ENCODE measurements around the gene SMIM33.
"Not testable (repeated sequence)": the region's sequence is repeated elsewhere in the genome, so short reads cannot be mapped to it uniquely, and the experiment has no call there.

Gene SMIM33

DNA sequence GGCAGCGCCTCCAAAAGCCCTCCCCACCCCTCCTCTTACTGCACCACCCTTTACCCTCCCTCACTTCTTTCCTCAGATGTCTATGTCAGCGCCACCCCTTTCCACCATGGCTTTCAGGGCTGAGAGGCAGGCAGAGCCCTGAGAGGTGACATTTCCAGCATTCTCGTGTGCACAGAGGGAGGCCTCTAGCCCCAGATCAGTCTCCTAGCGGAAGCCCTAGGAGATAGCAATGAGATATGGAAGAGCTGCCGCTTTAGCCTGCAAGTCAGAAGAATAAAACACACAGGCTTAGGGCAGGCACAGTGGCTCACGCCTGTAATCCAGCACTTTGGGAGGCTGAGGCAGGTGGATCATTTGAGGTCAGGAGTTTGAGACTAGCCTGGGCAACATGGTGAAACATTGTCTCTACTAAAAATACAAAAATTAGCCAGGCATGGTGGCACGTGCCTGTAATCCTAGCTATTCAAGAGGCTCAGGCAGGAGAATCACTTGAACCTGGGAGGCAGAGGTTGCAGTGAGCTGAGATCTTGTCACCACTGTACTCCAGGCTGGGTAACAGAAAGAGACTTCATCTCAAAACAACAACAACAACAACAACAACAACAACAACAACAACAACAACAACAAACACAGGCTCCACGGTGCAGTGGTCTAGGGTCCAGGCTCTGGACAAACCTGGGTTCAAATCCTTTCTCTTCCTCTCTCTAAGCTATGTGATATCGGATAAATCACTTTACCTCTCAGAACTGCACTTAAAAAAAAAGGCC lies 8.0 kb downstream of the SMIM33 start:
- not testable (repeated sequence) for H3K4me1 ChIP-seq (ENCODE audit: control insufficient read depth, insufficient read depth, low read length); H3K9ac ChIP-seq (ENCODE audit: low read length); H3K36me3 ChIP-seq (ENCODE audit: control insufficient read depth, insufficient read depth, low read length)

DNA sequence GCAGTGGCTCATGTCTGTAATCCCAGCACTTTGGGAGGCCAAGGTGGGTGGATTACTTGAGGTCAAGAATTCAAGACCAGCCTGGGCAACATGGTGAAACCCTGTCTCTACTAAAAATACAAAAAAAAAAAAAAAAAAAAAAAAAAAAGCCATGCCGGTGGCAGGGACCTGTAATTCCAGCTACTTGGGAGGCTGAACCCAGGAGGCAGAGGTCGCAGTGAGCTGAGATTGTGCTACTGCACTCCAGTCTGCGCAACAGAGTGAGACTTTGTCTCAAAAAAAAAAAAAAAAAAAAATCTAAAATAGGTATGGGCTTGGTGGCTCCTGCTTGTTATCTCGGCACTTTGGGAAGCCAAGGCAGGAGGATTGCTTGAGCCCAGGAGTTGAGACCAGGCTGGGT lies 8.9 kb downstream of the SMIM33 start:
- H3K27ac ChIP-seq (ENCODE audit: low read depth, low read length); H3K4me3 ChIP-seq (ENCODE audit: low read length); H3K4me1 ChIP-seq (ENCODE audit: control insufficient read depth, insufficient read depth, low read length); H3K27me3 ChIP-seq (ENCODE audit: control insufficient read depth, insufficient read depth, low read length); H3K9ac ChIP-seq (ENCODE audit: low read length); H3K36me3 ChIP-seq (ENCODE audit: control insufficient read depth, insufficient read depth, low read length): not testable (repeated sequence)

More for the DNA sequence above, 8.0 kb downstream of the SMIM33 start:
- H3K4me3 ChIP-seq (ENCODE audit: low read length); H3K27me3 ChIP-seq (ENCODE audit: control insufficient read depth, insufficient read depth, low read length); H3K27ac ChIP-seq (ENCODE audit: low read depth, low read length): not testable (repeated sequence)

DNA sequence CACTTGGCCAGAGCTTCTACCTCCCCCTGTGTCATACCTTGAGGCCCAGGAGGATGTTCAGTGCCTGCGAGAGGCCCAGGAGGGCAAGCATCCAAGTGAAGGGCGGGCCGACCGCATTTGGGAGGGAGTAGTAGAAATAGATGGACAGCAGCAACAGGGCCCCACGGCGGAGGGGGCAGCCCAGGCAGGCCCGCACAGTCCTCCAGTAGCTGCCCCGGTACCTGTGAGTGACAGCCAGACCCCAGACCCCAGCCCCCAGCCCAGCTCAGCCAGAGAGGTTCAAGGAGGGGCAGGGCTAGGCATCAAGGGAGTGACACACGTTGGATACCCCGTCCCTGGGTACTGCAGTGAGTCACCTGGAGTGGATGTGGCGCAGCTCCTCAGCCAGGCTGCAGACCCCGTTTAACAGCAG lies 10.3 kb downstream of the SMIM33 start:
- H3K27ac ChIP-seq (ENCODE audit: low read depth, low read length) = peak overlapping the region; percentile 76
- peak overlapping the region; percentile 59 for H3K4me3 ChIP-seq (ENCODE audit: low read length)
- peaks cover 5% of the 10 kb centered on the region for H3K4me1 ChIP-seq (ENCODE audit: control insufficient read depth, insufficient read depth, low read length)
- no peaks in the 10 kb centered on the region for H3K36me3 ChIP-seq (ENCODE audit: control insufficient read depth, insufficient read depth, low read length)
- H3K9ac ChIP-seq (ENCODE audit: low read length) = peak overlapping the region; percentile 22
- H3K27me3 ChIP-seq (ENCODE audit: control insufficient read depth, insufficient read depth, low read length) = no peaks in the 10 kb centered on the region

DNA sequence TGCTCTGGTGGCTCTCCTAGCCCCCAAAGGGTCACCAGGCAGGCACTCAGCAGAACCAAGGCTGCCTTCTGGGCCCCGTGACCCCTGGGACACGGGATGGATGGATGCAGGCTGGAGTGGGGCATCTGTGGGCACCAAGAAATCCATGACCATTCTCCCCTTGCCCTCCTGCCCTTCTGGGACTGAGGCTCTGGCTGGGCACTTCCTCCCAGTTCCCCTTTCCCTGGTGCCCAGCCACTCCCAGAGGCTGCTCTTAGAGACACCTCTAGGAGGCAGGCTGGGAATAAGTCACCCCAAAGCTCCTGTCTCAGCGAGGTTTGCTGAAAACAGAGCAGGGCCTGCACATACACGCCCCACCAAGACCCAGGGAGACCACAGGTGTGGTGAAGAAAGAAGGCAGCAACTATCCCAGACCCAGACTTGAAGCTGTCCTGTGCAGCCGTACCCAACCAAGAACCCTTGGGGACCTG lies 10.8 kb downstream of the SMIM33 start:
- H3K9ac ChIP-seq (ENCODE audit: low read length) = peak overlapping the region; percentile 49
- no peaks in the 10 kb centered on the region for H3K27me3 ChIP-seq (ENCODE audit: control insufficient read depth, insufficient read depth, low read length)
- no peaks in the 10 kb centered on the region for H3K36me3 ChIP-seq (ENCODE audit: control insufficient read depth, insufficient read depth, low read length)
- peaks cover 5% of the 10 kb centered on the region for H3K4me1 ChIP-seq (ENCODE audit: control insufficient read depth, insufficient read depth, low read length)
- H3K27ac ChIP-seq (ENCODE audit: low read depth, low read length) = peak overlapping the region; percentile 76
- H3K4me3 ChIP-seq (ENCODE audit: low read length) = peak overlapping the region; percentile 59

DNA sequence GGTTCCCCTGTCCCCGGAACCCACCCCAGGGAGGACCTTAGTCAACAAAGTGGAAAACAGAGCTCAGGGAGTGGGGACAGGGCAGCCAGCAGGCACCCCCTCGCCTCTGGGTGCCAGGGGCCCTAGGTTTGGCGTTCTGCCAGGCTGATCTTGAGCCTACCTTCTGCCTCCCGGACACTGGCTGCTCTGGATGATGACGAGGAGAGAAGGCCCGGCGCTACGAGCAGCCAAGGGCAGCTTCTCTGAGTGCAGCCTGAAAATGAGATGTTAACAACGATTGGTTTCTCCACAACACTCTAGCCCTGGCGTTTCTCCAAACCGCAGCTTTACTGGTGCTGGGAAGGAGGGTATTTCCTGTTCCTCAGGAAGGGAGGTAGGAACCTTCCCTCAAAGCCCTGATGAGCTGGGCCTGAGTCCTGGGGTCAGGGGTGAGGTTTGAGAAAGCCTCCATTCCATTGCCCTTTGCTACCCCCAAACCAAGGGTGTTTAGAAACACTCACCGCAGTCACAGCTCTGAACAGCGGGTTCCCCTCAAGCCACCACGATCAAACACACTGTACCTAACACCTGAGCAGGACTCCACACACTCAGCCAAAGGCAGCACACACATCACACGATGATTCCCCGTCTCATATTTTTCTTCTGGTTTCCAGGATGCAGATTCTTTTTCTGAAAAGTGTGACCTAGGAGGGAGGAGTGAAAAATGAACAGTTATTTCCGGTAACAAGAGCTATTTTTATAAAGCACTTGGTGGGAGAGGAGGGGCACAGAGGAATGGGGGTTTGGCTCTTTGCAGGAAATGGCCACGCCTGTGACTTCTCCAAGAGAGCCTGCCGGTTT lies 11.5 kb downstream of the SMIM33 start, which contains the start of gene STING1:
TSS of gene STING1 (minus strand) at position 709 of the 840 bp plus-strand sequence. CDS start 1,054 bp downstream, outside the sequence.
- Histone ChIP-seq H3K4me1 (ENCODE audit: control insufficient read depth, insufficient read depth, low read length) (peaks cover 5% of the 10 kb centered on the region), H3K27ac (ENCODE audit: low read depth, low read length) (peak within 1 kb of the TSS; percentile 76), H3K27me3 (ENCODE audit: control insufficient read depth, insufficient read depth, low read length) (no peaks in the 10 kb centered on the region), H3K9ac (ENCODE audit: low read length) (peak within 1 kb of the TSS; percentile 49), H3K36me3 (ENCODE audit: control insufficient read depth, insufficient read depth, low read length) (no peaks in the 10 kb centered on the region), H3K4me3 (ENCODE audit: low read length) (peak within 1 kb of the TSS; percentile 59)

DNA sequence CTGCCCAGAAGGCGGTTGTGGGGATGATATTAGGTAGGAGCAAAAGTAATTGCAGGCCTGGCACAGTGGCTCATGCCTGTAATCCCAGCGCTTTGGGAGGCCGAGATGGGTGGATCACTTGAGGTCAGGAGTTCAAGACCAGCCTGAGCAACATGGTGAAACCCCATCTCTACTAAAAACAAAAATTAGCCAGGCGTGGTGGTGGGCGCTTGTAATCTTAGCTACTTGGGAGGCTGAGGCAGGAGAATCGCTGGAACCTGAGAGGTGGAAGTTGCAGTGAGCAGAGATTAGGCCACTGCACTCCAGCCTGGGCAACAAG lies 12.0 kb downstream of the SMIM33 start:
- H3K4me1 ChIP-seq (ENCODE audit: control insufficient read depth, insufficient read depth, low read length); H3K36me3 ChIP-seq (ENCODE audit: control insufficient read depth, insufficient read depth, low read length); H3K27me3 ChIP-seq (ENCODE audit: control insufficient read depth, insufficient read depth, low read length); H3K9ac ChIP-seq (ENCODE audit: low read length): not testable (repeated sequence)
- peak overlapping the region; percentile 10 for H3K4me3 ChIP-seq (ENCODE audit: low read length)
- peak overlapping the region; percentile 76 for H3K27ac ChIP-seq (ENCODE audit: low read depth, low read length)

DNA sequence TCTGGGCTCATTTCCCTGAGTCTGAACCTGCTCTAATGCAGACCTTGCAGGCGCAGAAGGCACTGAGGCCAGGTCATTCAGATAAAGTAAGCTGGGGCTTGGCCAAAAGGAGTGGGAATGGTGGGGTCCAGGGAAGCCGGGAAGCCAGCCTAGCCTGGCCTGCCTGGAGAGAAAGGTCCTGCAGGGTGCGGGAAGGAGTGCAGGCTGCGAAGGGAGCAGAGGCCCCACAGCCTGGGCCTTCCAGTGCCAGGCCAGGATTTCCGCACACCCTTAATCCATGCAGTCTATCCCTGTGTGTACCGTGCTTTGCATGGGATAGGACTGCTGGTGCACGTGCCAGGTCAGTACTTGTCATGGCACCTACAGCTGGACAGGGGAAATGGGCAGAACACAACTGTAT lies 15.4 kb downstream of the SMIM33 start:
- H3K9ac ChIP-seq (ENCODE audit: low read length) = no peak overlapping the region
- H3K27me3 ChIP-seq (ENCODE audit: control insufficient read depth, insufficient read depth, low read length) = no peaks in the 10 kb centered on the region
- peaks cover 5% of the 10 kb centered on the region for H3K4me1 ChIP-seq (ENCODE audit: control insufficient read depth, insufficient read depth, low read length)
- H3K36me3 ChIP-seq (ENCODE audit: control insufficient read depth, insufficient read depth, low read length) = no peaks in the 10 kb centered on the region
- no peak overlapping the region for H3K4me3 ChIP-seq (ENCODE audit: low read length)
- no peak overlapping the region for H3K27ac ChIP-seq (ENCODE audit: low read depth, low read length)

DNA sequence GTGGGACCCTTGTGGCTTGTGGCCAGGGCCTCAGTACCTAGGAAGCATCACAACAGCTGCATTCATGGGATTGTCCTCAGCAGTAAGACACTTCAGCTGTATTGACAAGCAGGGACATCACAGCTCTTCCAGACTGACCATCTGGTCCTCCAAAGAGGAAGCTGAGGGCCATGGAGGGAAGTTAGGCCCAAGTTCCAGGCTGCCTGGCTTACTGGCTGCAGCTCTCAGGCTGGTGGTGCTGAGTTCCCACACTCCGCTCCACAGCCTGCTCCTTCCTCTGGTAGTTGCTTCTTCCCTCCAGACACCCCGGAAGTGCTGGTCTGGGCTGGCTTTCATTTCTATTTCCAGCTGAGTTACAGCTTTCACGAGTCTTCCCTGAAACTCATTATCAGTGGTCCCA lies 17.5 kb downstream of the SMIM33 start:
- Histone ChIP-seq H3K9ac (ENCODE audit: low read length) (no peak overlapping the region), H3K27me3 (ENCODE audit: control insufficient read depth, insufficient read depth, low read length) (no peaks in the 10 kb centered on the region), H3K27ac (ENCODE audit: low read depth, low read length) (no peak overlapping the region), H3K4me3 (ENCODE audit: low read length) (no peak overlapping the region), H3K36me3 (ENCODE audit: control insufficient read depth, insufficient read depth, low read length) (no peaks in the 10 kb centered on the region), H3K4me1 (ENCODE audit: control insufficient read depth, insufficient read depth, low read length) (no peaks in the 10 kb centered on the region)

DNA sequence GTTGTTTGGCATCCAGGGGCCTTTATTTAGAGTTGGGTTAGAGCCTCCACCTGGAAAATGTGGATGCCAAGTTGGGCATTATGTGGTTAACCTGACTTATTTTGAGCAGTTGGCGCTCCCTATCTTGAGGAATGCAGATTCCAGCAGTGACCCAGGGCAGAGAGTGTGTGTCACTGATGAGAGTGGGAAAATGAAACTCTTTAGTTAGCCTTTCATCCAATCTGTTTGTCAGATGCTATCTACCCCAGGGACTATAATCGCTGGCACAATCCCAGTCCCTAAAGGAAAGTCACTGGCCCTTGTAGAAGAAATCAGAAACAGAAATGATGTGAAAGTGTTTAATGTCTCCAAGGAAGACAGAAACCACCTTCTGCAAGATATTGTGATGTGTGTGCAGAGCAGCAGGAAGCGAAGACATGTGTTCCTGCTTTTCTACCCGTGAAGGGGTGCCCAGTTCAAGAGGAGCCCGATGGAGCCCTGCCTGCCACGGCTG lies 21.9 kb downstream of the SMIM33 start:
- H3K9ac ChIP-seq (ENCODE audit: low read length) = no peak overlapping the region
- no peaks in the 10 kb centered on the region for H3K4me1 ChIP-seq (ENCODE audit: control insufficient read depth, insufficient read depth, low read length)
- no peaks in the 10 kb centered on the region for H3K27me3 ChIP-seq (ENCODE audit: control insufficient read depth, insufficient read depth, low read length)
- no peak overlapping the region for H3K27ac ChIP-seq (ENCODE audit: low read depth, low read length)
- H3K4me3 ChIP-seq (ENCODE audit: low read length) = no peak overlapping the region
- H3K36me3 ChIP-seq (ENCODE audit: control insufficient read depth, insufficient read depth, low read length) = no peaks in the 10 kb centered on the region

DNA sequence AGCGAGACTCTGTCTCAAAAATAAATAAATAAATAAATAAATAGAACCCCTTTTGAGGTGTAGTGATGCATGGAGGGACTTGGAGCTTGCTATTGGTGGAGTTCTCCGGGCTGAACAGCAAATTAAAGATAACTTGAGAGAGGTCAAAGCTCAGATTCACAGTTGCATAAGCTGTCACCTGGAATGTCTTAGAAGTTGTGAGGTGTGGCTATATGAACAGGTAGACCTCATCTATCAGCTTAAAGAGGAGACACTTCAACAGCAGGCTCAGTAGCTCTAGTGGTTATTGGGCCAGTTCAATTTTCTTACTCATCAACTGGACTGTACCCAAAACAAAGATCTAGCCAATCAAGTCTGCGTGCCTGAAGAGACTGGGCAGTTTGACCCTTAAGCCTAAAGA lies 23.5 kb downstream of the SMIM33 start:
- H3K4me3 ChIP-seq (ENCODE audit: low read length) = no peak overlapping the region
- H3K4me1 ChIP-seq (ENCODE audit: control insufficient read depth, insufficient read depth, low read length) = no peaks in the 10 kb centered on the region
- H3K27ac ChIP-seq (ENCODE audit: low read depth, low read length) = no peak overlapping the region
- H3K36me3 ChIP-seq (ENCODE audit: control insufficient read depth, insufficient read depth, low read length) = no peaks in the 10 kb centered on the region
- no peak overlapping the region for H3K9ac ChIP-seq (ENCODE audit: low read length)
- no peaks in the 10 kb centered on the region for H3K27me3 ChIP-seq (ENCODE audit: control insufficient read depth, insufficient read depth, low read length)

DNA sequence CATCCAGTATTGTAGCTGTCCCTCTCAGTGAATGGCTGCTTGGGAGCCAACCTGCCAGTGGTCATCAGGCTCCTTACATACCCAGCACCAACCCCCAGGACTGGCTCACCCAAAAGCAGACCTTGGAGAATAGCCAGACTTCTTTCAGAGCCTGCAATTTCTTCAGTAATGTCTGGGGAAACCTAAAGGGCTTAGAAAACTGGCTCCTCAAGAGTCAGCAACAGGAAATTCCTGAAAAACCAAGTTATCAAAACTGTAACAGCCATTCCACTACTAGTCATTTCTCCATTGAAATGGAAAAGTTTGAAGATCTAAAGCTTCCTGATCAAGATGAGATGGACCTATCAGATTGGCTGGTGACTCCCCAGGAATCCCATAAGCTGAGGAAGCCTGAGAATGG lies 24.0 kb downstream of the SMIM33 start:
- H3K9ac ChIP-seq (ENCODE audit: low read length) = no peak overlapping the region
- H3K27me3 ChIP-seq (ENCODE audit: control insufficient read depth, insufficient read depth, low read length) = no peaks in the 10 kb centered on the region
- H3K36me3 ChIP-seq (ENCODE audit: control insufficient read depth, insufficient read depth, low read length) = no peaks in the 10 kb centered on the region
- H3K4me3 ChIP-seq (ENCODE audit: low read length) = no peak overlapping the region
- H3K4me1 ChIP-seq (ENCODE audit: control insufficient read depth, insufficient read depth, low read length) = no peaks in the 10 kb centered on the region
- no peak overlapping the region for H3K27ac ChIP-seq (ENCODE audit: low read depth, low read length)

DNA sequence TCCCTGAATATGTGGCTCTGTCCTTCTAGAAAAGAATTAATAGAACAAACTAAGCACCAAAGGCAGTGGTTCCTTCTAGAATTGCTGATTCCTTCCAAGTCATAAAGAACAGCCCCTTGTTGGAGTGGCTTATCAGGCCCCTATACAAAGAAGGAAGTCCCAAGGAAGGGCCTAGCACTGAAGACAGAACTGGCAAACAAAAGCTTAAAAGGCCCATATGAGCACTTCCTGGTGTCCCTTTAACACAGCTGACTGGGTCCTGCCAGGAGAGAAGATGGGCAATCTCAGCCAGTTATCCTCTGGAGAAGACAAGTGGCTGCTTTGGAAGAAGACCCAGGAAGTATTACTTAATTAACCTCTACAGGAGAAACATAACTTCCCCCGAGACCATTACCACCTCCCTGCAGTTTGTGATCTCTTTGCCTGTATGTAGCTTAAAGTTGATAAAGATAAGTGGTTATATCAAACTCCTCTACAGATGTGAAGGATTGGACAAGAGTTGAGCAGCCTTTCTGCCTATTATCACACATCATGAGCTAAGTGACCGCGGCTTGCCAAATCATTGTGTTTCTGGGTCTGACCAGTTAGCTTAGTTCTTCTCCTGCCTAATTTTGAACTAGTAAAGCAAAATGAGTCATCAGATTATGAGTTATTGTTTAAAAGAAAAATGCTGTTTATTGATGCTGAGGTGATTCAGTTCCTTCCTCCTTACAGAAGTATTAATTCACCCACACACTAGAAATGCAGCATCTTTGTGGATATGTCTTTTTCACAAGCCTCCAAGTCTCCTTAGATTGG lies 25.0 kb downstream of the SMIM33 start:
- Histone ChIP-seq H3K4me3 (ENCODE audit: low read length) (no peak overlapping the region), H3K27me3 (ENCODE audit: control insufficient read depth, insufficient read depth, low read length) (no peaks in the 10 kb centered on the region)

More for the DNA sequence above, 25.0 kb downstream of the SMIM33 start:
- no peaks in the 10 kb centered on the region for H3K4me1 ChIP-seq (ENCODE audit: control insufficient read depth, insufficient read depth, low read length)
- H3K36me3 ChIP-seq (ENCODE audit: control insufficient read depth, insufficient read depth, low read length) = no peaks in the 10 kb centered on the region
- no peak overlapping the region for H3K27ac ChIP-seq (ENCODE audit: low read depth, low read length)
- H3K9ac ChIP-seq (ENCODE audit: low read length) = no peak overlapping the region
